NCI-H2196 treated with DMSO at 0.1 percent for 48 hours (cell line): ENCODE data around the gene LRPPRC.
"Not testable (repeated sequence)": the region's sequence is repeated elsewhere in the genome, so short reads cannot be mapped to it uniquely, and the experiment has no call there.

Experiments
- DNase-seq: peaks from one replicate; lab custom pipeline; 2025; ENCODE audit not compliant: unreplicated experiment; lab: John Stamatoyannopoulos, UW

LRPPRC gene

DNA sequence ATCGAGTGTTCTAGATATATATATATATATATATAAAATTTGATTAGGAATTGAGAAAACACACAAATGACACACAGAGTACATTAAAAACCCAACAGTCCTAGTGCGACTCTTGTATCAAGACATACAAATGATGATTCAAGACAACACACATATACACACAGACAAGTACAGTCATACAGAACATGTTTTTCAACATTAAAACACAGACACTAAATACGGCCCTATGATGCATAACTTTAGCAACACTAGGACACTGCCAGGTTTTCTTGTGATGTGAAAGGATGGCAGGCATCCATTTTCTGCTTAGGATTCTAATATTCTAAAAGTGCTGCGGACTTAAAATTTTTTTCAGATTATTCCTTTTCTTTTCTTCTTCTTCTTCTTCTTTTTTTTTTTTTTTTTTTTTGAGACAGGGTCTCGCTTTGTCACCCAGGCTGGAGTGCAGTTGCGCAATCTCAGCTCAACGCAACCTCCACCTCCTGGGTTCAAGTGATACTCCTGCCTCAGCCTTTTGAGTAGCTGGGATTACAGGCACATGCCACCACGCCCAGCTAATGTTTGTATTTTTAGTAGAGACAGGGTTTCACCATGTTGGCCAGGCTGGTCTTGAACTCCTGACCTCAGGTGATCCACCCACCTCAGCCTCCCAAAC, 84.5 kb downstream of the LRPPRC start:
- DNase-seq, result not testable (repeated sequence)

DNA sequence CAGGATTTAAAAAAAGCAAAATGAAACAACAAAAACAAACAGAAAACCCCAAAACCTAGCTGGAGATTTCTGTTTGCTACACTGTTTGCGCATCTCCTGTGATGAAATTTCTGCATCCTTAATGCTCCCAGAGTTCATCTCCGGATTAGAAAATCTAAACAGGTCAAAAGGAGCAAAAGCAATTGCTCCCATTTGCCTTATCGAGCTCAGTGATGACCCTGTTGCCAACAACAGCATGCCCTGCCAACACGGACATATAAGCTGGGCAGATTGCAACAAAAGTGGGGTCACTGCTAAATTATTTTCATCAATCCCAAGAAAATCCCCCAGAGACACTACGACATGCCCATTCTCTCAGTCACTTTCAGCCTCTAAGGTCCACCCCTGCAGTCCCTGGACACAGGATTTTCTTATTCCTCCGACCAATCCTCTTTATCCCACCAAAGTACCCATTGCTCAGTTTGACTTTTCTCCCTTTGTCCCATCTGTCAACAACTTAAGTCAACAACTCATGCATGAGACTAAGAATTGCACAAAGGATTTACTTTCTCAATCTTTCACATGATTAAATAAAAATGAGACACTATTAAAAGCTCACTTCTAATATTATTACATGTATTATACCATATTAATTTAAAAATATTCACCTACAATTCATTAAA, 89.2 kb downstream of the LRPPRC start:
- no peak for DNase-seq

DNA sequence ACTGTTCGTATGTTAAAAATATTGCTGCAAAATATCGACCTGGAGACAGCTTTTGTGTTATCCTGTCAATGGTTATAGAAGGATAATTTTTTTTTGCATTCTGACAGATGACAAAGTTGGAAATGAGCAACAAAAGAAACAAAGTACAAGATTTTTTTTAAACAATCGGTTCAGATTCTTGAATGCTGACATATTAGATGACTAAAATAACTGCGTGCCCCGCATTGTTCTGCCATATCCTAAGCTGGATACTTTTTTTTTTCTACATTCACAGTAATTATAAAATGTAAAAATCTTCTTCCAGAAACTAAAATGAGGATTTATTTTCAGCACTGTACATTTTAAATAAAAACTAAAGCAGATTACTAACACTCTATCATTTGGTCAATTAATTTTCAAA, 89.9 kb downstream of the LRPPRC start:
- DNase-seq, result no peak

DNA sequence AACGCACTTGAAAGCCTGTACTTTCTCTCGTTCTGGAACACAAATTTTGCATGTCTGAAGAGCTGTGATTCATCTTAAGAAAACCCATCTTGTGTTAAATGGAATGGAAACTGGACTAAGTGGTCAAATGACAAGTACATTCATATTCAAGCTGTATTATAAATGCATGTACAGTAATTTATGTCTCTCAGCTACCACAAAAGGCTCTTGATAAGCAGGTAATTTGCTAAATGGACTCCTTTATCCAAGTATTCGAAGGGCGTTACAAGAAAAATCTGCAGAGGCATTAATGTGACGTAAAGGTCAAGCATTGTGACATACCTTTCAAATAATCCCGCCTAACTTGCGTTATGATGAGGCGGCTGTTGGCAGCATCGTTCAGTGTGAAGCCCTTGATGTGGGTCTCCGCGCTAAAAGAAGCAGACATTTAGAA, 90.4 kb downstream of the LRPPRC start:
- DNase-seq, result no peak

DNA sequence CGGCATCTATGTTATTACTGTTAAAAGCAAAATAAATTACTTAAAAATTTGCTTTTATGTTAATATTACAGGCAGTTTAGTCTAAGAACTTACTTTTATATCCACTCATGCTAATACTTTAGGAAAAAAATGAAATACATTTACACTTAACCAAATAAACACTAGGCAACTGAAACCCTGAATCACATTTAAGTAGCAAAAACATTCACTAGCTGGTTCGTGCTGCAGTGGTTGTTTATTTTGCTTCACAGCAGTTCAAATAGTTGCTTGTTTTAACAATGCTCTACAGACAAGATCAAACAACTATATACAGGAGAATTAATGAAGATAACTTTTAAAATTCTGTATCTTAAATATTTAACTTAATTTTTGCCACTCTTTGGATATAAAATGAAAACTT, 96.2 kb downstream of the LRPPRC start:
- no peak for DNase-seq

DNA sequence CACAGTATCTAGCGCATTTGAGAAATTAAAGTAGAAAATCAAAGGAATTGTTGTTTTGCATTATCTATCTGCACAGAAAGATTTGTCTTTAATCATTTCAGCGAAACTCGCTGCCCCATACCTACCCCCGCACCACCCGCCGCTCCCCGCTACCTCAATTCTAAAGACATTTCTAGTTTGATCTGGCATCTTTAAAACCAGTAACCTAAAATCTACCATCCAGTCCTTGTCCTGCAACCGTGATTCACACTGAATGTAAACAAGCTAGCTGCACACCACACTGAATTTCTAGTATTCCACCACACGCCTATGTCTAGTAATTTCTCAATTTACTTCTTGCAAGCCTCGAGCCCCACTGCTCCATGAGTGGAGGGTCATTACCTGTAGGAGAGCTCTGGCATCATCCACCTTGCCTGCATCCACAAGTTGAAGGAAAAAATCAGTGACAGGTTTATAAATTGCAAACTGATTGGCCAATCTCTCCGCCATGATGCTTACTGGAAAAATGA, 96.9 kb downstream of the LRPPRC start:
- no peak for DNase-seq

DNA sequence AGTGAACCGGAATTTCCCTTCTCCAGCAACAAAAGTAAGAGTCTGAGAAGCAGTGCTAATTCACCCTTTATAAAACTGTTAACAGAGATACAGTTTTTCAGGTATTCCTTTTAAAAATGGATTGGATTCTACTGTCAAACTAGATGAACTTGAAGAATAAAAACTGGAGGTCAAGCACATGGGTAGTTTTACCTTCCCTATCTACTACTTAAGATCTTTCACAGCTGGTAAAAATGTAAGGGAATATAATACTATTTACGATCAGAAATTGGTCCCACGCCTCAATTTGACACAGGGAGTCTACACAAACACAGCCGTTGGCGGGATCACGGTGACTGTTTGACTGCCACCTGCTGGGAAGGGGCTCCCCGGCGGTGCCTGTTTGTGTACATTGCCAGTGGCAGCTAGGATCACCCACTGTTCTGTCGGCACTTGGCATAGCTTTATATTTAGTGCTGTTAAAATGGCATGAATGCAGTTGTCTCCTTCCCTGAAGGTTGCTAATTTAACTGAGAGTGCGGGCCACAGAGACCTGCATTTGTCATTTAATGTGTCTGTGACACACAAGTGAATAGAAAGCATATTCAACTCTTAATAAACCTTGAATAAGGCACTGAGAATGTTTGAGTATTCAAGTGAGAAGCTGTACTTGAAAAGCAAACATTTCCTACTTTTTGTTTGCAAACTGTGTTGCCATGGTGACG, 97.5 kb downstream of the LRPPRC start:
- DNase-seq, result no peak

DNA sequence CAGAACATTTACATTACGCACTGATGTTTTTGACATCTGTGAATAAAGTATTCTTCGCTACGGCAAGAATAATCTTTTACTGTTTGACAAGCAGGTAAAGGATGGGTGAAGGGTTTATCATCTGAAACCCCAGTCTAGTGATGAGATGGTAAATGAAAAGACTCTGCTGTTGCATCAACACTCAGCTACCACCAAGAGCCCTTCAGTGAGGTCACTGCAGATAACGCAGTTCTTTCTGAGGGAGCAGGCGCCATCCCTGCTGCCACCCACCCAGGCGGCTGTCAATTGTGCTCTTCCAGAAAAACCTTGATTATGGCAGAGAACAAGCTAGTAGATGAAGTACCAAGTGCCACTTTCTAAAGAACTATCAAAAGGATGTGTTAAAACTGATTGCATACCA, 98.3 kb downstream of the LRPPRC start:
- no peak for DNase-seq

DNA sequence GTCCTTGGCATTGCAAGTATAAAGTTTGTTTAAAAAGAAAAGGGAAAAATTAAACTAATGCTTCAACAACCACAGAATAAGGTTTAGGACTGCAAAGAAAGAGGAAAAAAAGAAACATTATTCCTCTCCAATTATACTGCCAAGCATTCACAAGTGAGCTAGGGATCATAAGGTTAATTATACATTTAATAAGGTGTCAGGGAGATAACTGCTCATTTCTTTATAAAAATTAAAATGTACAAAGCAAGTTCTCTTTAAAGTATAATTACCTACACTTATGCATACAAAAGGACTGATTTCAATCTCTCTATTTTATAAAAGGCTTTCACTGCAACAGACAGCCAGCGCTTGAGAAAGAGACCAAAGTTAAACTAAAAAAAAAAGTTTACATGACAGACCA, 98.9 kb downstream of the LRPPRC start:
- no peak for DNase-seq

DNA sequence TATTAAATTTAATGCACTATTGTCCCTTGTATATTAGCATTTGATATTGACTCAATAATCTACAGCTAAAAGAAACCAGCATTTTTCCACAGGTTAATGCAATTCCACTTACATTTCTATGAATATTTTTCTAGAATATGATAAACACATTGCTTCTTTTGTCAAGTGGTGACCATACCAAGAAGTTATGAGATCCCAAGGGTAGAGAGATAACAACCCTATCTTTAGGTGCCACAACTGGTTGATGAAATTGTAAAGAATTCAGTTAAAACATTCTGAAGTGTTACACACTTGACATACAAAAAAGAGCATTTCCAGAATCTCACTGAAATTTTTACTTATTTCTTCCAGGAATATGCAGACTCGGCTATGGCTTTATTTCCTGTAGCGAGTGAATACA, 101.0 kb downstream of the LRPPRC start:
- no peak for DNase-seq

DNA sequence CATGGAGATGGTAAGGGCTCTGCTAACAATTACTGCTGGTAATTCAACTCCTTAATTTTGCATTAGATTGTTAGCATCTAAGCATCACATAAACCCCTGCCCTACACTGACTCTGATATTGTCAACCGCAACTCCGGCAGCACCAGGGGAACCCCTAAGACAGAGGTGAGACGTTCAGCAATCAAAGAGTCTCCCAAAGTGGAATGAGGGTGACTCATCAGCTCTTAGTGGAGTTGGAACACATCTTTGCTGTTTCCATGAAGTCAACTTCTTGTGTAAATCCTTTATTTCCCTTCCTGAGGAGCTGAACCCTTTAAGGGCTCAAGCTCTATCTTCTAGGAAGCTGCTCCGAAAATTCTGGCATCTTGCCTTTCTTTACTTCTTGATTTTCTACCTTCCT, 104.9 kb downstream of the LRPPRC start:
- no peak for DNase-seq

DNA sequence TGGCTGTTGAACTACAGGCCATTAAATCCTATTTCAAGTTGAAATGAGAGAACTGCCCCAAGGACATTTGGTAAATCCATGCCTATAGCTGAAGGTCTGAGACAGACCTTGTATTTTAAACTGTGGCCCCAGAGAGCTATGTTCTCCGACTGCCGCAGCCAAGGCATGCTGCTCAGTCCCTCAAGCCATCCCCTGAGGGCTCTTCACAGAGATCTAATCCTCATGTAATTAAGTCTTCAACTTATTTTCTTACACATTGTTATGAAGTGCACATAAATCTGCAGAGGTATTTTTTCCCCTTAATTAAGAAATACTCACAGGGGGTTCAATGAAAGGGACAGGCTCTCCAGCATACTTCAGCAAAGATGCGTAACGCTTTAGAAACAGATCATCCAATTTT, 106.4 kb downstream of the LRPPRC start:
- DNase-seq, result no peak

DNA sequence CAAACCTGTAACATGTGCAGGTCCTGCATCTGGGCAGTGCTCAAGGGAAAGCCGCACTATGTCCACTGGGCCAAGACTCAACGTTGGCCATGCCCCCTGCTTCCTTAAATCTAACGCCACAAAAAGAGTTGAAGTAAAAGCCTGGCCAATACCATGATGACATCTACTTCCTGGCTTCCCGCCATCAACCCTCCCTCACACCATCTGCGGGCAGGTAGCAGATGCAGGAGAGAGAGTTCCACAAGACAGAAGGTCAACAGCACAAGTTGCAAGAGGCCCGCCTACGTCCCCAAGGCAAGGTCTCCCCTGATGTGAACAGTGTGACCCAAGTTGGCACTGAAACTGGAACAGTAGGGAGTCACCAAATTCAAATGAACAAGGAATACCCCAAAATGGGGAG, 108.6 kb downstream of the LRPPRC start:
- DNase-seq, result no peak

DNA sequence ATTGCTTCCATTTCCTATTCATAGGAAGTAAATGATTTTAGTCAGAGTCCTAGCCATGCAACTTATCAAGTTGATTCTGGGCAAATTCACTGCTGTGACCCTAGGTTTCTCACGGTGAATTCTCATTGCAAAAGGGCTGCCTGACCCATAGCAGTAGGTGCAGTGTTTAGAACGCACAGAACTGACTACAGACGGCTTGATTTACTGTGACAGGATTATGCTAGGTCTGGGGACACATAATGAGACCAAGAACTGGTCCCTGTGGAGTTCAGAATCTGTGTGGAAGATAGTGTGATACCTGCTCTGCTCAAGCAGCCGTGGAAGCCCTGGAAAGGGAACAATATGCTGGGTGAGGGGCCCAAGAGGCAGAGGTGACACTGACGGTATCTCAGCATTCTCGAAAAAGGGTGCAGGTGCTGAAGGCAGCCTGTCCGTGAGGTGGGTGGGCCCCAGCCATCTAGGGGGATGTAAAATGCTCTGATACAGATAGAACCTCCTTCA, 110.6 kb downstream of the LRPPRC start:
- no peak for DNase-seq

DNA sequence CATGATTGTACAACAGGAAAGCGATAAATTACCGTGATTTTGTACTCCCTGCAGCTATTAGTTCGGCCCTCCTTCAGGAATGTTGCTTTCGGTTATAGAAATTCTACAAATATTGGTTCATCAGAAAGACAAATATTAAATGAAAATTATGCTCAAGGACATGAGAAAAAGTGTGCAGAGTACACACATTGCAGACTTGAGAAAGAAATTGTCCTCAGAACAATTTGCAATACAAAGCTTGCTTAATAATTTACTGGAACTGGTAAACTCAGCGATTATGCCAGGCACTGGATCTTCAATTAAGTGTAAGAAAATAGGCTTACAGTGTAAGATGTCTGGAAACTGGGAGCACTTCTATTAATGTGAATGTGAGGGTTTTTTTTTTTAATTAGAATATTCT, 111.1 kb downstream of the LRPPRC start:
- no peak for DNase-seq

DNA sequence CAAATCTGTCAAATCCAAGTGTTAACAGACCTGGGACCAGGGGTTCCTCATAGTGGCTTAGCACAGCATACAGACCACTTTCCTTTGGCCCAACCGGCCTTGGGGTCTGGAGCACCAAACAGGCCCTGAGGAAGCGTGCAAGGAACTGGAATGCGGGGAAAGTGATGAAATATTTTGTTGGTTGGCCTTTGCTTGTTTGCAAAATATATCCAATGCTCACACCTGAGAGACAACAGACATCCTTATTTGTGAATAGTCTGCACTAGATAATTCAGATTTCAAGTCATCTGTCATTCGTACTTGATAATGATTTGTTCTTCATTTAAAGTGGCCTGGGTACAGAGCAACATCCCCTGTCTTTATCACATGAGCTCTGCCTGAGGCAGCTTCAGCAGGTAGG, 113.5 kb downstream of the LRPPRC start:
- DNase-seq, result no peak

DNA sequence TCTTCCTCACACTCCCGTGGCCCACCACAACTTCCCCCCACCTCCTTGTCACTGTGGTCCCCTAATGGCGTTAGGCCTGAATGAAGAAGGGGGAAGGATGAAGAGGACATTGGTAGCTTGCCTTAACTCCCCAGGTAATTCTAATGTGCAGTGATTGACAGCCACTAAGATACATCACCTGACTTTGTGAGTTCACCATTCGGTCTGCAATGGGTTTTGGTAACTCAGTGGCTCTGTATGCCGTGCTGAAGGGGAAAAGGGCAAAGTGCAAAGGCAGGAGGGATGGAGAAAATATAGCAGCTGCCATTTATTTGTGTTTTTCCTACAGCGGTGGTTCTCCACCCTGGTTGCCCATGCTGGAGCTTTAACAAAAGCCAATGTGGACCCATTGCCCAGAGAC, 114.8 kb downstream of the LRPPRC start:
- DNase-seq, result no peak

DNA sequence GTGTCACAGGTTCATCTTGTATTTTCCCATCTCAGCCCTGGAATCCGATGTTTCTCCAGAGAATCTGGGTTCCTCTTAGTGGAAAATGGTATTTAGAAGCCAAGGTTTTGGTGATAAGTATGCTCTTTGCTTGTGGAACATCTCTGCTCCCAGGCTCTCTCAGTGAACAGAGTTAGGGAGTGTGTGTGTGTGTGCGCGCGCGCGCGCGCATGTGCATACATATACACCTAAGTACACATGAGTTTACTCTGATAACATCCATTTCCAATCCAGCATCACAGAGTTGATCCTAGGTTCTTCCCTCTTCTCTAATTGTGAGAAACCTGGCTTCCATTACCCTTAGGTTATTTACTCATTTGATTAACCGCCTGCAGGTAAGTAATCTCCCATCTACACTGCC, 115.3 kb downstream of the LRPPRC start:
- no peak for DNase-seq

DNA sequence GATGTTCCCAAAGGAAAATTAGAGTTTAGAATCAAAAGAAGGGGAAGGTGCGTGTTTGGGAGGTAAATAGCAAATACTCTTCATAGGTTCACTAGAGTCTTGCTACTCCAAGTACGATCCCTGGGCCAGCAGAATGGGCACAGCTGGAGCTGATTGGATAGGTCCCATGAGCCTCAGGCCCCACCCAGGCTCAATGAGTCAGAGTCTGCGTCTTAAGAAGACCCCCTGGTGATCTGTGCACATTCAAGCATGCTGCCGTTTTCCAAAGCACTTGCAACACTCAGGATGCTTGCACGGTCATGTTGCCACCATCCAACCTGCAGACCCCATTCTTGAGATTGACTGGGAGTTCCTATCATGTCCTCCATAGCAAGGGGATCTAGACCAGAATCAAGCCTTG, 116.5 kb downstream of the LRPPRC start:
- DNase-seq, result no peak

DNA sequence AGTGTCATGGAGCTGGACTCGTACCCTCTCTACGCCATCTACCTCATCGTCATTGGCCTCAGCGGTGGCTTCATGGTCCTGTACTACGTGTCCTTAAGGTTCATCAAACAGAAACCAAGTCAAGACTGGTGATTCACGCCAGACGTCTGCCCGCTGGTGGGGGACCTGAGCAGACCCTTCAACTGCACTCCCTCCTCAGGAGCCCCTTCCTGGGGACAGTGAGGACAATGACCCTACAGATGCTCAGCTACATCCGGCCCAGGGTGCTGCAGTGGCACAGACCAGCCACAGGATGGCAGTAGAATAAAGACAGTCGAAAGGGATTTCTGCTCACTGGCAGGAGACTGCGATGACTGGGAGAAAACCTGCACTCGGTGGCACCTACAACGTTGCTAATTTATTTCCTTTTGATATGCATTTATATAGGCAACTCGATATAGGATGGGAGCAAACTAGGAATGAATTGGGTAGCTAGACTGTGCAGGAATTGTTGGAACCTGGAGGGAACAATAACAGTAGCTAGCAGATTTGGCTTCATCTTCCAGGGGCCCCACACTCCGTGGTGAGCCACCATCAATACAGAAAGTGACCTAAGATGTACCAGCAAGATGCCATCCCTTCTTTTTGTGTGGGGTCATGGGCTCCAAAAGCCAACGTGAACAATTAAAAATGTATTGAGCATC, 117.9 kb downstream of the LRPPRC start:
- DNase-seq, result peak; percentile 71

DNA sequence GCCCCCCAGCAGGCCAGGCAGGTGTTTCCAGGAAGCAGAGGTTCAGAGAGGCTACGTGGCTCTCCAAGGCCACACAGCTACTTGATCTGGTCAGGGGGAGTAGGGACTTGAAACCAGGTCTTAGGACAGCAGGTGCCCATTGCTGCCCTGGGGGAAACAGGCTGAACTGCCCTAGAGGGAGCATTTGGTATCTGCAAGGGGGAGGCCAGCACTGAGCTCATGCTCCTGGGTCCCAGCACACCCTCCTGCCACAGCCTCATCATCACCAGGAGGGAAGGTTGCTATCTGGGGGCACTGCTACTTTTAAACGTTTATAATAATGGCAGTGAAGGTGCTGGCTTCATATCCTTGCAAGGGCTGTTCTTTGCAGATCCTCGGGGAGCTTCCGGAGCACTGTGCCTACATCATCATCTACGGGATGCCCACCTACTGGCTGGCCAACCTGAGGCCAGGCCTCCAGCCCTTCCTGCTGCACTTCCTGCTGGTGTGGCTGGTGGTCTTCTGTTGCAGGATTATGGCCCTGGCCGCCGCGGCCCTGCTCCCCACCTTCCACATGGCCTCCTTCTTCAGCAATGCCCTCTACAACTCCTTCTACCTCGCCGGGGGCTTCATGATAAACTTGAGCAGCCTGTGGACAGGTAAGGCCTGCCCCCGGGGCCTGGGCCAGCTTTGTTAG, 120.9 kb downstream of the LRPPRC start:
- no peak for DNase-seq
